Astrocyte (in vitro differentiated cells and primary cell): Measurements from ENCODE around the gene LIME1.

Source experiments
- EZH2 ChIP-seq: IDR thresholded peaks from 2 replicates; pipeline ENCODE4 v1.6.1; 2012; ENCODE audit warnings: mild to moderate bottlenecking, low read length, inconsistent platforms; ENCODE audit not compliant: insufficient read depth
- TF ChIP-seq, protein P1 (sequence below): IDR thresholded peaks from 2 replicates; pipeline ENCODE4 v1.5.1; 2011; ENCODE audit warnings: low read depth, mild to moderate bottlenecking, inconsistent platforms, low read length, moderate library complexity; ENCODE audit not compliant: insufficient read depth

DNA sequence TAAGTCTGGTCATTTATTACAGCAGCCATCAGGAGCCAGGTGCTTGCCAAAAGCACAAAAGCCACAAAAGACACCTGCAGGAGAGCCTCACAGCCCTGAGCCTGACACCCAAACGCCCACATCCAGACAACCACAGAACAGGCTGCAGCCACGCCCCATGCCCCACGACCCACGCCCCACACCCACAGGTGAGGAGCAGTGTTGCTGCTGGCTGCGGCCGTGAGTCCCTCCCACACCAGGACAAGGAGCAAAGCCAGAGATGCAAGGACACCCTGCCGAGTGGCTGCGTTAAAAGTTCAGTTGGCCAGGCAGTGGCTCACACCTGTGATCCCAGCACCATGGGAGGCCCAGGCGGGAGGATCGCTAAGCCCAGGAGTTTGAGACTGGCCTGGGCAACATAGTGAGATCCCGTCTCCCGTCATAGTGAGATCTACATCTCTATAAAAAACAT lies 46.1 kb downstream of the LIME1 start:
- TF ChIP-seq, protein P1, sequence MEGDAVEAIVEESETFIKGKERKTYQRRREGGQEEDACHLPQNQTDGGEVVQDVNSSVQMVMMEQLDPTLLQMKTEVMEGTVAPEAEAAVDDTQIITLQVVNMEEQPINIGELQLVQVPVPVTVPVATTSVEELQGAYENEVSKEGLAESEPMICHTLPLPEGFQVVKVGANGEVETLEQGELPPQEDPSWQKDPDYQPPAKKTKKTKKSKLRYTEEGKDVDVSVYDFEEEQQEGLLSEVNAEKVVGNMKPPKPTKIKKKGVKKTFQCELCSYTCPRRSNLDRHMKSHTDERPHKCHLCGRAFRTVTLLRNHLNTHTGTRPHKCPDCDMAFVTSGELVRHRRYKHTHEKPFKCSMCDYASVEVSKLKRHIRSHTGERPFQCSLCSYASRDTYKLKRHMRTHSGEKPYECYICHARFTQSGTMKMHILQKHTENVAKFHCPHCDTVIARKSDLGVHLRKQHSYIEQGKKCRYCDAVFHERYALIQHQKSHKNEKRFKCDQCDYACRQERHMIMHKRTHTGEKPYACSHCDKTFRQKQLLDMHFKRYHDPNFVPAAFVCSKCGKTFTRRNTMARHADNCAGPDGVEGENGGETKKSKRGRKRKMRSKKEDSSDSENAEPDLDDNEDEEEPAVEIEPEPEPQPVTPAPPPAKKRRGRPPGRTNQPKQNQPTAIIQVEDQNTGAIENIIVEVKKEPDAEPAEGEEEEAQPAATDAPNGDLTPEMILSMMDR: no peak
- no peak for TF ChIP-seq EZH2
